ENCODE results near the gene CAPN11. TPM values are rescaled to one million over a fixed set of nuclear protein-coding genes. Genes with fewer than 3 reads are reported as not detected.

Gene CAPN11
- total and polyA plus RNA-seq, 2 donors (not counting 3 experiments of a cell fraction or from before 2014, with no cell fraction given), result 1.4 to 1.7 TPM

GRCh38 chr6:44177691-44178423, 19.2 kb downstream of the CAPN11 start:
- H3K36me3 ChIP-seq (ENCODE audit: control insufficient read depth in 2 of 2, extremely low read depth in 1 of 2, insufficient read depth in 2 of 2, low read length in 2 of 2), result no peaks in the 10 kb centered on the region
- peak overlapping the region; percentile 18 for H3K4me2 ChIP-seq (ENCODE audit: insufficient read depth, low read length)
- H2AFZ ChIP-seq (ENCODE audit: low read depth, low read length), result no peak overlapping the region
- peak overlapping the region; percentile 91 for H3K27ac ChIP-seq (ENCODE audit: insufficient read depth, low read depth, low read length)
- TSS peak; percentile 68 for BruUV-seq (replicated peaks)
- no peaks in the 10 kb centered on the region for H3K9me3 ChIP-seq (replicated peaks; ENCODE audit: control insufficient read depth, insufficient read depth, low read length)
- peak; percentile 98 for FAIRE-seq
- H3K4me3 ChIP-seq (replicated peaks in 1 of 3; ENCODE audit: insufficient read depth in 1 of 3, low read depth in 1 of 3, low read length in 3 of 3), result no peak overlapping the region
- ChIA-PET POLR2A (interaction anchor here (0.7 to 1.8 kb wide), 3 partner anchors 23 to 69 kb away, joined by 3 to 8 read pairs (median 3); partner anchors contain the start of gene HSP90AB1), CTCF (interaction anchor here (1.0 to 6.1 kb wide), 7 partner anchors 9 to 81 kb away, joined by 4 to 148 read pairs (median 4); partner anchors contain the start of genes SLC29A1 and SLC35B2)
- no peaks in the 10 kb centered on the region for H3K9me1 ChIP-seq (replicated peaks; ENCODE audit: control insufficient read depth, extremely low read depth, insufficient read depth, low read length)
- H4K20me1 ChIP-seq (replicated peaks; ENCODE audit: control insufficient read depth, extremely low read depth, insufficient read depth, low read length), result no peaks in the 10 kb centered on the region
- intact Hi-C loops (cut with micrococcal nuclease), result loop anchor here (1.0 to 2.0 kb wide), 5 partner anchors 15 to 69 kb away; partner anchors contain the start of gene HSP90AB1
- H3K9ac ChIP-seq (replicated peaks; ENCODE audit: extremely low read depth, insufficient read depth, low read length), result peak overlapping the region; percentile 62
- H3K27me3 ChIP-seq (ENCODE audit: control insufficient read depth in 2 of 2, insufficient read depth in 2 of 2, low read length in 2 of 2), result no peaks in the 10 kb centered on the region
- DNase-seq (ENCODE audit: low read depth, low spot score), result peak; percentile 93
- peak; percentile 80 for TF ChIP-seq GATA2 (IDR thresholded peaks at IDR 0.05; ENCODE audit: insufficient read depth, insufficient read length, low read depth, low read length)
- no peak for TF ChIP-seq MYC (IDR thresholded peaks at IDR 0.05; ENCODE audit: low read depth, low read length)
- TF ChIP-seq, protein P1, sequence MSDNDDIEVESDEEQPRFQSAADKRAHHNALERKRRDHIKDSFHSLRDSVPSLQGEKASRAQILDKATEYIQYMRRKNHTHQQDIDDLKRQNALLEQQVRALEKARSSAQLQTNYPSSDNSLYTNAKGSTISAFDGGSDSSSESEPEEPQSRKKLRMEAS (IDR thresholded peaks at IDR 0.05; ENCODE audit: insufficient read depth, insufficient read length), result no peak
- TF ChIP-seq CTCF (IDR thresholded peaks at IDR 0.05; ENCODE audit: extremely low read depth in 1 of 2, insufficient read depth in 1 of 2, low read depth in 1 of 2, low read length in 2 of 2), result no peak
- TF ChIP-seq POLR2AphosphoS5 (IDR thresholded peaks at IDR 0.05; ENCODE audit: insufficient read depth, low read depth, low read length), result peak; percentile 79
- TF ChIP-seq EZH2 (IDR thresholded peaks at IDR 0.05; ENCODE audit: borderline replicate concordance, low read depth, low read length, severe bottlenecking), result no peak
- no peak for TF ChIP-seq POLR2A (IDR thresholded peaks at IDR 0.05; ENCODE audit: low read depth, low read length)
- peak; percentile 71 for TF ChIP-seq JUN (IDR thresholded peaks at IDR 0.05; ENCODE audit: borderline replicate concordance, insufficient read depth, insufficient read length, low read depth)
- peak; percentile 81 for TF ChIP-seq FOS (IDR thresholded peaks at IDR 0.05; ENCODE audit: borderline replicate concordance, insufficient read depth, low read length)
- no peaks in the 10 kb centered on the region for H3K79me2 ChIP-seq (ENCODE audit: control insufficient read depth, insufficient read depth, low read length)
- dilution Hi-C loops (cut with MboI; ENCODE audit: extremely low pct_ligation_motif_present, low sequenced_read_pairs), result no loop called here
- H3K4me1 ChIP-seq (ENCODE audit: control insufficient read depth, extremely low read depth, insufficient read depth, low read length), result peaks cover 42% of the 10 kb centered on the region

Measured in endothelial cell of umbilical vein (primary cell).